HEK293 (cell line): ENCODE results near the gene MACC1.

ENCODE experiments used
- CTCF ChIA-PET: fragments of 350-600 bp; formaldehyde crosslinking; extraction: SDS; loops from one replicate; lab custom pipeline; 2021; ENCODE audit warnings: antibody characterized with exemption; lab: Yijun Ruan, JAX
- POLR2A ChIA-PET: fragments of 300-600 bp; formaldehyde crosslinking; extraction: SDS; loops from one replicate; lab custom pipeline; 2020; ENCODE audit warnings: antibody characterized with exemption, inconsistent platforms; lab: Yijun Ruan, JAX
- H3K27ac ChIP-seq: fragments of 200-500 bp; sonication (Bioruptor generic); 2 replicates; pipeline ENCODE4 v1.5.1; 2014; ENCODE audit warnings: low read depth, low read length, control low read depth, inconsistent platforms; ENCODE audit errors: extremely low read depth
- H3K36me3 ChIP-seq, 2 experiments: fragments of 200-500 bp in 1 of 2; sonication (Bioruptor generic) in 1 of 2; 1 replicate in 1 of 2; 2 replicates in 1 of 2; pipeline ENCODE4 v1.5.1; 2014 to 2017; ENCODE audit warnings: inconsistent platforms in 2 of 2, low read length in 2 of 2; ENCODE audit not compliant: control insufficient read depth in 2 of 2, insufficient read depth in 1 of 2
- H3K4me1 ChIP-seq: fragments of 200-500 bp; sonication (Bioruptor generic); 2 replicates; pipeline ENCODE4 v1.5.1; 2014; ENCODE audit warnings: mild to moderate bottlenecking, low read length, inconsistent platforms; ENCODE audit not compliant: control insufficient read depth, insufficient read depth
- H3K4me3 ChIP-seq: 2 replicates; pipeline ENCODE4 v1.5.1; 2011; ENCODE audit warnings: low read depth, mild to moderate bottlenecking, control low read depth, low read length, moderate library complexity
- H3K9me3 ChIP-seq: fragments of 200-500 bp; sonication (Bioruptor generic); 2 replicates; pipeline ENCODE4 v1.5.1; 2014; ENCODE audit warnings: low read depth, low read length, inconsistent platforms; ENCODE audit not compliant: control insufficient read depth, insufficient read depth
- HIC1 ChIP-seq: fragments of 450-650 bp; formaldehyde crosslinking; IDR thresholded peaks from 2 replicates; pipeline ENCODE4 v1.5.1; 2016; ENCODE audit warnings: missing biosample characterization, missing genetic modification characterization
- MZF1 ChIP-seq: fragments of 450-650 bp; formaldehyde crosslinking; IDR thresholded peaks from 2 replicates; pipeline ENCODE4 v1.5.1; 2017; ENCODE audit warnings: missing biosample characterization, missing genetic modification characterization, borderline replicate concordance
- OVOL3 ChIP-seq: fragments of 450-650 bp; formaldehyde crosslinking; IDR thresholded peaks from 2 replicates; pipeline ENCODE4 v1.5.1; 2016; ENCODE audit warnings: missing biosample characterization, missing genetic modification characterization
- SP3 ChIP-seq: fragments of 450-650 bp; formaldehyde crosslinking; IDR thresholded peaks from 2 replicates; pipeline ENCODE4 v1.5.1; 2016; ENCODE audit warnings: missing biosample characterization, missing genetic modification characterization
- YY2 ChIP-seq: fragments of 450-650 bp; formaldehyde crosslinking; IDR thresholded peaks from 2 replicates; pipeline ENCODE4 v1.5.1; 2016; ENCODE audit warnings: missing biosample characterization, missing genetic modification characterization
- ZFP37 ChIP-seq: fragments of 450-650 bp; formaldehyde crosslinking; IDR thresholded peaks from 2 replicates; pipeline ENCODE4 v1.5.1; 2016; ENCODE audit warnings: missing biosample characterization, missing genetic modification characterization
- ZFP41 ChIP-seq: fragments of 450-650 bp; formaldehyde crosslinking; IDR thresholded peaks from 2 replicates; pipeline ENCODE4 v1.5.1; 2016; ENCODE audit warnings: missing biosample characterization, missing genetic modification characterization, borderline replicate concordance
- ZIC2 ChIP-seq: fragments of 450-650 bp; formaldehyde crosslinking; IDR thresholded peaks from 2 replicates; pipeline ENCODE4 v1.5.1; 2016; ENCODE audit warnings: missing biosample characterization, missing genetic modification characterization
- ZNF221 ChIP-seq: fragments of 450-650 bp; formaldehyde crosslinking; IDR thresholded peaks from 2 replicates; pipeline ENCODE4 v1.5.1; 2017; ENCODE audit warnings: missing biosample characterization, missing genetic modification characterization, borderline replicate concordance
- ZNF324 ChIP-seq: fragments of 450-650 bp; formaldehyde crosslinking; IDR thresholded peaks from 2 replicates; pipeline ENCODE4 v1.5.1; 2016; ENCODE audit warnings: missing biosample characterization, missing genetic modification characterization
- ZNF335 ChIP-seq: fragments of 450-650 bp; formaldehyde crosslinking; conservative IDR thresholded peaks from 2 replicates; pipeline ENCODE4 v1.5.1; 2016; ENCODE audit warnings: missing biosample characterization, missing genetic modification characterization
- ZNF391 ChIP-seq: fragments of 450-650 bp; formaldehyde crosslinking; IDR thresholded peaks from 2 replicates; pipeline ENCODE4 v1.5.1; 2016; ENCODE audit warnings: low read depth, missing biosample characterization, missing genetic modification characterization, borderline replicate concordance
- ZNF426 ChIP-seq: fragments of 450-650 bp; formaldehyde crosslinking; IDR thresholded peaks from 2 replicates; pipeline ENCODE4 v1.5.1; 2017; ENCODE audit warnings: missing biosample characterization, missing genetic modification characterization, mild to moderate bottlenecking, inconsistent platforms, moderate library complexity
- ZNF449 ChIP-seq: fragments of 450-650 bp; formaldehyde crosslinking; IDR thresholded peaks from 2 replicates; pipeline ENCODE4 v1.5.1; 2017; ENCODE audit warnings: missing biosample characterization, mild to moderate bottlenecking, missing genetic modification characterization, moderate library complexity
- ZNF560 ChIP-seq: fragments of 450-650 bp; formaldehyde crosslinking; IDR thresholded peaks from 2 replicates; pipeline ENCODE4 v1.5.1; 2017; ENCODE audit warnings: missing biosample characterization, missing genetic modification characterization, borderline replicate concordance
- ZNF580 ChIP-seq: fragments of 450-650 bp; formaldehyde crosslinking; IDR thresholded peaks from 2 replicates; pipeline ENCODE4 v1.5.1; 2016; ENCODE audit warnings: missing biosample characterization, missing genetic modification characterization
- ZNF596 ChIP-seq: fragments of 450-650 bp; IDR thresholded peaks from 2 replicates; pipeline ENCODE4 v1.5.0; 2018; ENCODE audit warnings: missing biosample characterization, mild to moderate bottlenecking, missing genetic modification characterization, moderate library complexity
- ZNF600 ChIP-seq: fragments of 450-650 bp; formaldehyde crosslinking; IDR thresholded peaks from 2 replicates; pipeline ENCODE4 v1.5.1; 2016; ENCODE audit warnings: missing biosample characterization, missing genetic modification characterization
- ZSCAN5A ChIP-seq: fragments of 450-650 bp; formaldehyde crosslinking; IDR thresholded peaks from 2 replicates; pipeline ENCODE4 v1.5.1; 2016; ENCODE audit warnings: missing biosample characterization, missing genetic modification characterization

The MACC1 gene

GRCh38 chr7:20227291-20227795, 10.2 kb upstream of the MACC1 start:
- H3K4me3 ChIP-seq, result no peak overlapping the region
- H3K27ac ChIP-seq, result no peak overlapping the region
- no peaks in the 10 kb centered on the region for H3K36me3 ChIP-seq
- H3K4me1 ChIP-seq, result no peaks in the 10 kb centered on the region
- TF ChIP-seq ZFP41 (tag by site-specific recombination) (no peak), ZIC2 (tag by site-specific recombination) (no peak)
- ChIA-PET POLR2A (no interaction called here), CTCF (no interaction called here)
- H3K9me3 ChIP-seq, result no peaks in the 10 kb centered on the region

GRCh38 chr7:20226860-20227259, 9.7 kb upstream of the MACC1 start:
- CTCF ChIA-PET, result no interaction called here
- POLR2A ChIA-PET, result no interaction called here

GRCh38 chr7:20225384-20225783, 8.2 kb upstream of the MACC1 start:
- ChIA-PET CTCF (no interaction called here), POLR2A (no interaction called here)
- Histone ChIP-seq H3K9me3 (no peaks in the 10 kb centered on the region), H3K36me3 (no peaks in the 10 kb centered on the region), H3K27ac (no peak overlapping the region), H3K4me3 (no peak overlapping the region), H3K4me1 (no peaks in the 10 kb centered on the region)
- TF ChIP-seq ZNF221, result no peak
- TF ChIP-seq ZNF560 (tag by site-specific recombination), result no peak
- TF ChIP-seq ZNF580 (tag by site-specific recombination), result no peak
- TF ChIP-seq, all 188 proteins: peak for 0

More at GRCh38 chr7:20226860-20227259, 9.7 kb upstream of the MACC1 start:
- H3K9me3 ChIP-seq, result no peaks in the 10 kb centered on the region
- H3K36me3 ChIP-seq, result no peaks in the 10 kb centered on the region
- H3K4me1 ChIP-seq, result no peaks in the 10 kb centered on the region
- no peak overlapping the region for H3K27ac ChIP-seq
- no peak overlapping the region for H3K4me3 ChIP-seq
- TF ChIP-seq OVOL3 (tag by site-specific recombination) (no peak), ZNF600 (tag by site-specific recombination) (no peak)
- TF ChIP-seq, all 188 proteins: peak for 0

GRCh38 chr7:20224025-20224424, 6.8 kb upstream of the MACC1 start:
- H3K36me3 ChIP-seq, result no peaks in the 10 kb centered on the region
- no peak for TF ChIP-seq ZFP37
- no peak for TF ChIP-seq ZNF324
- no peak for TF ChIP-seq ZNF596 (tag by site-specific recombination)
- TF ChIP-seq ZNF335 (tag by site-specific recombination), result no peak
- TF ChIP-seq SP3, result no peak
- TF ChIP-seq ZNF426 (tag by site-specific recombination), result no peak
- TF ChIP-seq ZNF391 (tag by site-specific recombination), result no peak
- no peak for TF ChIP-seq HIC1 (tag by site-specific recombination)
- no peak for TF ChIP-seq YY2 (tag by site-specific recombination)
- TF ChIP-seq MZF1 (tag by site-specific recombination), result no peak
- no peak for TF ChIP-seq ZSCAN5A (tag by site-specific recombination)
- TF ChIP-seq ZNF449 (tag by site-specific recombination), result no peak
- TF ChIP-seq, all 188 proteins: peak for 0
- no peak overlapping the region for H3K4me3 ChIP-seq
- POLR2A ChIA-PET, result no interaction called here
- CTCF ChIA-PET, result no interaction called here
- no peak overlapping the region for H3K27ac ChIP-seq
- H3K9me3 ChIP-seq, result no peaks in the 10 kb centered on the region
- H3K4me1 ChIP-seq, result no peaks in the 10 kb centered on the region
